Stimulated activated CD4-positive, alpha-beta T cell treated with anti-CD3 and anti-CD28 coated beads, TNF-alpha, amount 100 ng/mL, for 48 hours (primary cell): ENCODE results near the gene GNAQ.
A peak's percentile ranks its signal among the peaks of the same experiment; 100 is the strongest.

ENCODE experiments used
- DNase-seq, 3 donors: peaks; one replicate each; pipeline ENCODE4 v3.0.0-alpha.2; 2020; ENCODE audit warnings: low read depth in 3 of 3

GNAQ gene

GRCh38 chr9:78031893-78032729 lies 500 bp upstream of the GNAQ start:
- peak in 1 of 3 donors; percentile 48 for DNase-seq

GRCh38 chr9:78030553-78031443 lies 813 bp downstream of the GNAQ start:
- peak in 1 of 3 donors; percentile 59 for DNase-seq

GRCh38 chr9:78030296-78030552 lies 1.4 kb downstream of the GNAQ start:
- DNase-seq = no peak

- no peak for DNase-seq
Measured at GRCh38 chr9:78029551-78030295, 1.9 kb downstream of the GNAQ start.

- DNase-seq = no peak
Measured at GRCh38 chr9:78028926-78029325, 2.7 kb downstream of the GNAQ start.

GRCh38 chr9:78026947-78027346 lies 4.7 kb downstream of the GNAQ start:
- no peak for DNase-seq

GRCh38 chr9:78026416-78026815 lies 5.2 kb downstream of the GNAQ start:
- no peak for DNase-seq

GRCh38 chr9:78025186-78025585 lies 6.4 kb downstream of the GNAQ start:
- DNase-seq = no peak

GRCh38 chr9:78023003-78023741 lies 8.4 kb downstream of the GNAQ start:
- DNase-seq = no peak

GRCh38 chr9:78021697-78022096 lies 9.9 kb downstream of the GNAQ start:
- DNase-seq = no peak

GRCh38 chr9:78017190-78017693 lies 14.4 kb downstream of the GNAQ start:
- DNase-seq = no peak

- DNase-seq = no peak
Measured at GRCh38 chr9:78015241-78015640, 16.4 kb downstream of the GNAQ start.

GRCh38 chr9:78014776-78015175 lies 16.8 kb downstream of the GNAQ start:
- no peak for DNase-seq

- no peak for DNase-seq
Measured at GRCh38 chr9:78013934-78014333, 17.7 kb downstream of the GNAQ start.

GRCh38 chr9:78011049-78011448 lies 20.6 kb downstream of the GNAQ start:
- DNase-seq = no peak

- DNase-seq = no peak
Measured at GRCh38 chr9:78010445-78010844, 21.2 kb downstream of the GNAQ start.

GRCh38 chr9:78009186-78009585 lies 22.4 kb downstream of the GNAQ start:
- no peak for DNase-seq

GRCh38 chr9:78006734-78007133 lies 24.9 kb downstream of the GNAQ start:
- no peak for DNase-seq

GRCh38 chr9:78005231-78006002 lies 26.2 kb downstream of the GNAQ start:
- no peak for DNase-seq

- DNase-seq = no peak
Measured at GRCh38 chr9:78004478-78005229, 27.0 kb downstream of the GNAQ start.
